Brain pericyte (primary cell): ENCODE measurements around the gene TMEM200B.
A peak's percentile ranks its signal among the peaks of the same experiment; 100 is the strongest.
"Not testable (repeated sequence)": the region's sequence is repeated elsewhere in the genome, so short reads cannot be mapped to it uniquely, and the experiment has no call there.

Experiments used
- DNase-seq: peaks from one replicate; pipeline ENCODE4 v3.0.0-alpha.2; 2012; ENCODE audit warnings: low read depth, low spot score

TMEM200B gene

GRCh38 chr1:29123887-29124365, at the start of gene TMEM200B:
Gene TMEM200B, minus strand, starts transcription at chr1:29123903. Its CDS starts 2,075 bp downstream, at chr1:29121828.
- no peak for DNase-seq

- DNase-seq = no peak
Measured at GRCh38 chr1:29172415-29172939, 48.8 kb upstream of the TMEM200B start.

GRCh38 chr1:29171521-29171920, 47.8 kb upstream of the TMEM200B start:
- no peak for DNase-seq

GRCh38 chr1:29171089-29171488, 47.4 kb upstream of the TMEM200B start:
- peak; percentile 8 for DNase-seq

- DNase-seq = no peak
Measured at GRCh38 chr1:29169976-29170375, 46.3 kb upstream of the TMEM200B start.

DNA sequence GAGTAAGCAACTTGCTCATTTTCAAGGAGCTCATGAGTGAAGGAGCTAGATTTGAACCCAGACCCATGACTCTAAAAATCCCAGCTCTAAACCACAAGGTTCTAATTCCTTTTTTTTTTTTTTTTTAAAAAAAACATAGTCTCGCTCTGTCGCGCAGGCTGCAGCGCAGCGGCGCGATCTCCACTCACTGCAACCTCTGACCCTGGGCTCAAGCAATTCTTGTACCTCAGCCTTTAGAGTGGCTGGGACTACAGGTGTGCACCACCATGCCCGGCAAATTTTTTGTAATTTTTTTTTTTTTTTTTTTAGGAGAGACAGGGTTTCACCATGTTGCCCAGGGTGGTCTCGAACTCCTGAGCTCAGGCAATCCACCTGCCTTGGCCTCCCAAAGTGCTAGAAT, 44.2 kb upstream of the TMEM200B start:
- no peak for DNase-seq

- DNase-seq = no peak
Measured at GRCh38 chr1:29166291-29166878, 42.7 kb upstream of the TMEM200B start.

GRCh38 chr1:29164588-29164987, 40.9 kb upstream of the TMEM200B start:
- no peak for DNase-seq

- DNase-seq = no peak
Measured at GRCh38 chr1:29162476-29163138, 38.9 kb upstream of the TMEM200B start.

DNA sequence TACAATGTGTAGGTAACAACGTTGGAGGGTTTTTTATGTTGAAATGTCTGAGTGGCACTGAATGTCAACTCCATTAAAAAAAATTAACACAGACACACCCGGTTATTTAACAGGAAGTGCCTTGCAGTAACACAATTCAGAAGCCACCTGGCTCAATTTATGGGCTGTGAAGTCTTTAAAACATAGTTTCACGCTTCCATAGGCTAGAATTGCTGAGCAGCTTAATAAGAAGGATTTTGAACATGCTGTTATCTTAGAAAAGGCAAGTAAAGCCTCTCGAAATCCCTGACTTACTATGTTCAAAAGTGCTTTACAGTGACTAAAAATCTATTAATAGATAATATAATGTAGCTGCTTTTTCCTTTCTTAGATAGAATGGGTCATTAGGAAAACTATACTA, 38.3 kb upstream of the TMEM200B start:
- DNase-seq = no peak

- DNase-seq = no peak
Measured at GRCh38 chr1:29159773-29160172, 36.1 kb upstream of the TMEM200B start.

GRCh38 chr1:29157269-29157601, 33.5 kb upstream of the TMEM200B start:
- no peak for DNase-seq

DNA sequence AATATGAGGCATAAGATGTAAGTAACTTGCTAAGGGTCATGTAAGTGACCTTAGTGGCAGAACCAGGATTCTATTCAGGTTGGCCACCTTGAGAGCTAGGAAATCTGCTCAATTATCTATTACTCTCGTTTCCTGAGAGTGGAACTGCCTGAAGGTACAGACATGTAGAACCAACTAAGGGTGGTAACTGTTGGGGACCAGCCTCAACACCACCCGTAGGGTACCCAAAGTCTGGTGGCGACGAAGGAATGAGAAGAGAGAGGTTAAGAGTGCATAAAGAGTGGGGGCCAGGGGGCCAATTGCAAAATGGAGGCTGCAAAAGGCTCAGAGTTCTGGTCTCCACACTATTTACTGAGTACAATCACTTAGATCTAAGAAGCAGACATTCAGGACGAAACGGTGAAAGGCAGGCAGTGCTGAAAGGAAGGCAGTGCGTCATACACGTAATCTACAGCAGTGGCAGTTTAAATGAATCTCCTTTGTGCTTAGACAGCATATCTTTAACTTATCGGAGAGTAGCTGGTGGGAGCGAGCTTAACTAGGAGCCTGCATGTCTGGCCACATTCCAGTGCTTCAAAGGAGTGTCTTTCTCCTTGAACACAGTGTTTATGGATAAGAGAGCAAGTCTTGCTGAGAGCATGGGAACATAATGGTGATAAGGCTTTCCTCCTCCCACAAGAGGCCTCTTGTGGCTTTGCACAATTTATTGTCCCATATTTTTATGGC, 33.0 kb upstream of the TMEM200B start:
- no peak for DNase-seq

GRCh38 chr1:29152046-29152805, 28.5 kb upstream of the TMEM200B start:
- no peak for DNase-seq

DNA sequence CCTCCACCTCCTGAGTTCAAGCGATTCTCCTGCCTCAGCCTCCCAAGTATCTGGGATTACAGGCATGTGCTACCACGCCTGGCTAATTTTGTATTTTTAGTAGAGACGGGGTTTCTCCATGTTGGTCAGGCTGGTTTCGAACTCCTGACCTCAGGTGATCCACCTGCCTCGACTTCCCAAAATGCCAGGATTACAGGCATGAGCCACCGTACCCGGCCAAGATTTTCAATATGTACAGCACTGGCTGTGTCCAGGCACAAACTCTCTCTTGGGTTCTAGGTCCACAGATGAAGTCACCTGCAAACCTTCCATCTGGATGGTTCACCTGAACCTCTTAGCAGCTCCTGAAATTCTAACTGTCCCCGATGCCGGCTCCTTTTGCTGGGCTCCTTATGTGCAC, 26.6 kb upstream of the TMEM200B start:
- DNase-seq = not testable (repeated sequence)

- no peak for DNase-seq
Measured at GRCh38 chr1:29148656-29149491, 25.2 kb upstream of the TMEM200B start.

GRCh38 chr1:29145739-29146437, 22.2 kb upstream of the TMEM200B start:
- no peak for DNase-seq

DNA sequence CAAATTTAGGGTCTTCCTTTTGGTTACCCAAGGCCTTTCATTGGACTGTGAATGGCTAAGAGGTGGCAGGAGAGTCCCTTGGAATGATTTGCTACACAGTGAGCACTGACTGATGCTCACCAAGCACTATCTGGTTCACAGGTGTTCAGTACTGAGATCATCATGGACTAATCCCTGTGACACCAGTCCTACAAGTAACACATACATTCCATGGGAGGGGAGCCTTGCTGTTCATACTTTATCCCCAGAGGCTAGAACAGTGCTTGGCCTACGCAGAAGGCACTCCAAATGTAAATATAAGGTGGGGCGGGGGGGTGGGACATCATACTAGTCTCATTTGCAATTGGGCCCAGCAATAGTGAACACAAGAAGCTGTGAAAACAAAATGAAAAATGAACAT, 20.5 kb upstream of the TMEM200B start:
- no peak for DNase-seq

DNA sequence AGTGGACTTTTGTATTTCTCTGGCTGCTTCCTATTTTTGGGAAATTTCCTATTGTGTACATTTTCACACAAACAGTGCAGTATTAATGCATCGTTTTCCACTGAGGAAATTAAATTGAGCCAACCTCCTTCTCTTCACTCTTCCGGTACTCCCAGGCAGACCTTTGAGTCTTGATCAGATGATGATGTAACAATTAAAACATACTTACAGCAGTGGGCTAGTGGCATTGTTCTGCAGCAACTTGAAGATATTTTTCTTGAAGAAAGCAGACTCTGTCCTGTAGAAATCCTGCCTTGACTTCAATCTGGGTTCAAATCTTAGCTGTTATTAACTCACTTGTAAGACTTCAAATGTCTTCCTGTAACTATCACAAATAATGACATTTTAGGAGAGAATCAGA, 19.0 kb upstream of the TMEM200B start:
- no peak for DNase-seq

DNA sequence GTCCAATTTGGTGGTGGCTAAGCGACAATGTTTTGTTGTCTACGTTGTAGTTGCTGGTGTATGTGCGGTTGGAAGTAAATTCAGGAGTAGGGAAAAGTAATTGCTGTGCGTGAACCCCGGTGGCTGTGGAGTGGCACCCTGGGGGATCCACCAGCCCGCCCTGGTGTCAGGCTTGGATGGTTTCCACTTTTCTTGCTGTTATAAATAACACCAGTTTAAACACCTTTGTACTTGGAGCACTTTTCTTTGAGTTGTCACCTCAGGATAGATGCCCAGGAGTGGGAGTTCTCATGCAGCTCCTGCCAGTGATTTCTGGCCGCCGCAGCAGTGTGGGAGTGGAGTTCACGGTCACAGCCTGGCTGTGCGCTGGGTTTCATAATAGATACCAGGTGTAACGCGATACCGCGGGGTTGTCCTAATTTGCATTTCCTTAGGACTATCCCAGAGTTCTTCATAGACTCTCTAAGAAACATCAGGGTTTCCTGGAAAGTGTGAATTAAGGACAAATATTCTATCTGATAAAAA, 12.8 kb upstream of the TMEM200B start:
- no peak for DNase-seq
